Heart left ventricle (tissue), 16 donors: Measurements from ENCODE around the gene PAM16. TPM values are rescaled to one million over a fixed set of nuclear protein-coding genes. Genes with fewer than 3 reads are reported as not detected.

ENCODE experiments used
- ATAC-seq, 4 donors: fragments of 200-7000 bp; cut with Tn5 transposase; one replicate each; pipeline ENCODE4 v1.9.1; 2020 to 2022; ENCODE audit warnings: moderate library complexity in 4 of 4, mild to moderate bottlenecking in 3 of 4, moderate number of reproducible peaks in 1 of 4
- DNase-seq, 5 donors: peaks; one replicate each; pipeline ENCODE4 v3.0.0-alpha.2; 2020
- H3K27ac ChIP-seq, 12 donors: fragments of 200-600 bp; sonication (generic) in 4 of 12; one replicate each; pipeline versions ENCODE4 v1.5.0 to v1.8.0; 2016 to 2022; ENCODE audit warnings: mild to moderate bottlenecking in 2 of 12
- H3K27me3 ChIP-seq, 9 donors: fragments of 200-600 bp; sonication (generic) in 2 of 9; one replicate each; pipeline versions ENCODE4 v1.5.1 to v1.8.0; 2016 to 2022; ENCODE audit warnings: mild to moderate bottlenecking in 3 of 9
- H3K36me3 ChIP-seq, 9 donors: fragments of 200-600 bp; sonication (generic) in 2 of 9; one replicate each; pipeline versions ENCODE4 v1.5.0 to v1.8.0; 2018 to 2022; ENCODE audit warnings: mild to moderate bottlenecking in 2 of 9
- H3K4me1 ChIP-seq, 12 donors: fragments of 200-600 bp; sonication (generic) in 4 of 12; one replicate each; pipeline versions ENCODE4 v1.5.0 to v1.8.0; 2016 to 2022; ENCODE audit warnings: mild to moderate bottlenecking in 3 of 12
- H3K4me3 ChIP-seq, 12 donors: fragments of 200-600 bp; sonication (generic) in 4 of 12; one replicate each; pipeline versions ENCODE4 v1.5.0 to v1.8.0; 2017 to 2022; ENCODE audit warnings: mild to moderate bottlenecking in 9 of 12, moderate library complexity in 4 of 12
- H3K9me3 ChIP-seq, 12 donors: fragments of 200-600 bp; sonication (generic) in 4 of 12; one replicate each; pipeline versions ENCODE4 v1.5.0 to v1.8.0; 2016 to 2022; ENCODE audit warnings: mild to moderate bottlenecking in 1 of 12
- POLR2A ChIP-seq, 2 donors: fragments of 450-650 bp; IDR thresholded peaks; one replicate each; pipeline ENCODE4 v1.6.1; 2017; ENCODE audit warnings: antibody characterized with exemption in 2 of 2, mild to moderate bottlenecking in 2 of 2, moderate library complexity in 2 of 2
- WGBS, 4 donors: extraction: QIAGEN DNeasy Blood & Tissue Kit in 2 of 4; methylation state at CpG; one replicate each; pipeline versions ENCODE4 v1.1.5 to v1.1.7; 2013 to 2018; 5-methylcytosine and 5-hydroxymethylcytosine counted together
- intact Hi-C, 10 donors: fragments of 100-400 bp; cut with DNase I; formaldehyde crosslinking; loops; one replicate each; pipeline versions ENCODE4 v1.11.1 to v1.14.2; 2022
- polyA plus RNA-seq, 2 donors: library from polyadenylated mRNA; stranded (reverse); fragments of 200-250 nt; gene quantifications; one replicate each; pipeline ENCODE4 v1.2.3, GENCODE V29; 2013
- total RNA-seq, 9 donors: library from RNA; depleted of rRNA in 2 of 9; stranded (reverse); fragments of >200 nt in 2 of 9; fragmentation: NEBNext Ultra II Directional in 3 of 9; extraction: Animal tissue kit (Norgen Biotek cat#: 25700) in 3 of 9; gene quantifications; one replicate each; pipeline versions ENCODE4 v1.1.0 to v1.2.4, GENCODE V29; 2016 to 2023
- TF ChIP-seq, protein P1 (sequence below), 12 donors: fragments of 200-600 bp; sonication (generic) in 4 of 12; IDR thresholded peaks; one replicate each; pipeline versions ENCODE4 v1.5.0 to v1.8.0; 2018 to 2022; ENCODE audit warnings: antibody characterized with exemption in 12 of 12, mild to moderate bottlenecking in 5 of 12
- donor health status: ischemic (EF 13 %, LVEDD 7.1; RV severe dilation, severe dysfunction).
- donor health status: healthy with polysubstance abuse.
- donor health status: DM: no; HTN: yes; CAD: no.
- donor health status: DM: no; HTN: no; CAD: no.
- donor health status: ischemic (EF 25% LVEDD 6.9; RV normal size, moderate dysfunction).
- donor health status: ischemic (EF 25% LVEDD 5.7; RV mildly dilated, moderate dysfunction).
- donor health status: healthy.
- donor health status: DM: yes; HTN: yes; CAD: no.
- donor health status: ischemic (EF 35%, LVEDD 5.7; RV mildly dilated, moderate dysfunction).
- donor health status: nonischemic (EF 11% LVEDD 7.7; RV severe dilation, severe dysfunction).
- donor health status: DM: yes; HTN: yes; CAD: no.
- donor health status: PGD.
- donor health status: ischemic (EF 29% LVEDD 5.4; RV normal size, mild dysfunction).
- donor health status: nonischemic (EF 23%, LVEDD 6.1; RV moderate dilation, normal function).

The PAM16 gene
- total and polyA plus RNA-seq, 11 donors, result 32.7 to 210 (median 65.0) TPM

- Histone ChIP-seq H3K9me3 (no peaks in the 10 kb centered on the region), H3K27ac (no peak overlapping the region), H3K36me3 (peaks cover 0 to 42% (median 5%) of the 10 kb centered on the region in 9 donors), H3K27me3 (no peaks in the 10 kb centered on the region), H3K4me1 (peaks cover 0 to 21% (median 13%) of the 10 kb centered on the region in 12 donors), H3K4me3 (no peak overlapping the region)
- DNase-seq (no peak), ATAC-seq (no peak)
- TF ChIP-seq, protein P1, sequence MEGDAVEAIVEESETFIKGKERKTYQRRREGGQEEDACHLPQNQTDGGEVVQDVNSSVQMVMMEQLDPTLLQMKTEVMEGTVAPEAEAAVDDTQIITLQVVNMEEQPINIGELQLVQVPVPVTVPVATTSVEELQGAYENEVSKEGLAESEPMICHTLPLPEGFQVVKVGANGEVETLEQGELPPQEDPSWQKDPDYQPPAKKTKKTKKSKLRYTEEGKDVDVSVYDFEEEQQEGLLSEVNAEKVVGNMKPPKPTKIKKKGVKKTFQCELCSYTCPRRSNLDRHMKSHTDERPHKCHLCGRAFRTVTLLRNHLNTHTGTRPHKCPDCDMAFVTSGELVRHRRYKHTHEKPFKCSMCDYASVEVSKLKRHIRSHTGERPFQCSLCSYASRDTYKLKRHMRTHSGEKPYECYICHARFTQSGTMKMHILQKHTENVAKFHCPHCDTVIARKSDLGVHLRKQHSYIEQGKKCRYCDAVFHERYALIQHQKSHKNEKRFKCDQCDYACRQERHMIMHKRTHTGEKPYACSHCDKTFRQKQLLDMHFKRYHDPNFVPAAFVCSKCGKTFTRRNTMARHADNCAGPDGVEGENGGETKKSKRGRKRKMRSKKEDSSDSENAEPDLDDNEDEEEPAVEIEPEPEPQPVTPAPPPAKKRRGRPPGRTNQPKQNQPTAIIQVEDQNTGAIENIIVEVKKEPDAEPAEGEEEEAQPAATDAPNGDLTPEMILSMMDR (IDR thresholded peaks at IDR 0.05), result no peak
- no peak for TF ChIP-seq POLR2A (IDR thresholded peaks at IDR 0.05)
- WGBS, 4 donors, result 78 to 89% (median 84%) methylated on average over 4 of the region's 4 CpGs
- intact Hi-C loops, result no loop called here
Measured at GRCh38 chr16:4353675-4354074, 2.6 kb upstream of the PAM16 start.

DNA sequence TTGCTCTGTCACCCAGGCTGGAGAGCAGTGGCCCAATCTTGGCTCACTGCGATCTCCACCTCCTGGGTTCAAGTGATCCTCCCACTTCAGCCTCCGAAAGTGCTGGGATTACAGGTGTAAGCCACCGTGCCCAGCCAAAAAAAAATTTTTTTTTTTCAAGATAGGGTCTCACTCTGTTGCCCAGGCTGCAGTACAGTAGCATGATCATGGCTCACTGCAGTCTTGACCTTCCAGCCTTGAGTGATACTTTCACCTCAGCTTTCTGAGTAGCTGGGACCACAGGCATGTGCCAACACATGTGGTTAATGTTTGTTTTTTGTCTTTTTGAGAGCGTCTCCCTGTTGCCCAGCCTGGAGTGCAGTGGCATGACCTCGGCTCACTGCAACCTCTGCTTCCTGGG, 1.7 kb upstream of the PAM16 start:
- 82 to 96% (median 93%) methylated on average over 5 of the region's 5 CpGs for WGBS, 4 donors

GRCh38 chr16:4351880-4352279, 759 bp upstream of the PAM16 start:
- WGBS, 4 donors, result 79 to 86% (median 82%) methylated on average over 7 of the region's 7 CpGs
- Histone ChIP-seq H3K4me3 (no peak overlapping the region), H3K36me3 (peaks cover 0 to 25% (median 0%) of the 10 kb centered on the region in 9 donors), H3K4me1 (peaks cover 0 to 37% (median 22%) of the 10 kb centered on the region in 12 donors), H3K27me3 (no peaks in the 10 kb centered on the region), H3K9me3 (no peaks in the 10 kb centered on the region), H3K27ac (peak overlapping the region in 1 of 12 donors; percentile 85)
- ATAC-seq, result no peak
- intact Hi-C loops, result no loop called here
- no peak for DNase-seq
- no peak for TF ChIP-seq POLR2A (IDR thresholded peaks at IDR 0.05)
- TF ChIP-seq, protein P1 (IDR thresholded peaks at IDR 0.05), result no peak

More for the DNA sequence above, 1.7 kb upstream of the PAM16 start:
- intact Hi-C loops, result no loop called here
- H3K4me3 ChIP-seq, result no peak overlapping the region
- no peak overlapping the region for H3K27ac ChIP-seq
- peaks cover 0 to 34% (median 0%) of the 10 kb centered on the region in 9 donors for H3K36me3 ChIP-seq
- no peak for TF ChIP-seq POLR2A (IDR thresholded peaks at IDR 0.05)
- TF ChIP-seq, protein P1 (IDR thresholded peaks at IDR 0.05), result no peak
- no peaks in the 10 kb centered on the region for H3K9me3 ChIP-seq
- peaks cover 0 to 30% (median 18%) of the 10 kb centered on the region in 12 donors for H3K4me1 ChIP-seq
- no peaks in the 10 kb centered on the region for H3K27me3 ChIP-seq
- no peak for DNase-seq
- no peak for ATAC-seq

- TF ChIP-seq, protein P1 (IDR thresholded peaks at IDR 0.05), result no peak
- no peak for TF ChIP-seq POLR2A (IDR thresholded peaks at IDR 0.05)
- 33 to 59% (median 38%) methylated on average over 15 to 24 of the region's 24 CpGs for WGBS, 4 donors
- DNase-seq (no peak), ATAC-seq (no peak)
- H3K27ac ChIP-seq, result peak overlapping the region in 11 of 12 donors; percentile 67 to 90 (median 86)
- peaks cover 0 to 14% (median 0%) of the 10 kb centered on the region in 9 donors for H3K36me3 ChIP-seq
- peaks cover 0 to 43% (median 22%) of the 10 kb centered on the region in 12 donors for H3K4me1 ChIP-seq
- no peaks in the 10 kb centered on the region for H3K27me3 ChIP-seq
- no peaks in the 10 kb centered on the region for H3K9me3 ChIP-seq
- H3K4me3 ChIP-seq, result peak overlapping the region; percentile 60 to 100 (median 82)
- intact Hi-C loops, result no loop called here
Measured at GRCh38 chr16:4350365-4350786, 745 bp downstream of the PAM16 start.
